Activated T-cell treated with anti-CD3 and anti-CD28 coated beads, Interleukin-2, amount 50 U/mL, for 48 hours (primary cell): ENCODE data around the gene FGF12.

Experiments used
- DNase-seq, 2 experiments: peaks; one replicate each; pipeline ENCODE4 v3.0.0-alpha.2; 2020

The FGF12 gene

DNA sequence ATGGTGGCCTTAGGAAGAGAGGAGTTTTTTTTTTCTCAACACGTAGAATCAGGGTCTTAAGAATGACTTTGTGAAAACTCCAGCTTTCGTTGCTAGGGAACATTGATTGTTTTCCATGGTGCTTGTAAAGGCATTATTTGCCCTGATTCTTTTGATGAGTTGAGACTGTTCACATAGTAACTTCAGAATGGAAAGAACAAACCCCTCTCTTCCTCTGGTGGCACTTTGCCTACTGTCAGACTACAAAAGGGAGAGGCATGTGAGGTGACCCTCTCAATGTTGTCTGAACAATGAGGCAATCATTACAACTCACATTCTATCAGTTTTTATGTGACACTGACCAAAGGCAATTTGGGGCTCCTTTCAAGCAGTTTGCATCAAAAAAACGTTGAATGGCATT is 477.8 kb downstream of the FGF12 start:
- DNase-seq: no peak

DNA sequence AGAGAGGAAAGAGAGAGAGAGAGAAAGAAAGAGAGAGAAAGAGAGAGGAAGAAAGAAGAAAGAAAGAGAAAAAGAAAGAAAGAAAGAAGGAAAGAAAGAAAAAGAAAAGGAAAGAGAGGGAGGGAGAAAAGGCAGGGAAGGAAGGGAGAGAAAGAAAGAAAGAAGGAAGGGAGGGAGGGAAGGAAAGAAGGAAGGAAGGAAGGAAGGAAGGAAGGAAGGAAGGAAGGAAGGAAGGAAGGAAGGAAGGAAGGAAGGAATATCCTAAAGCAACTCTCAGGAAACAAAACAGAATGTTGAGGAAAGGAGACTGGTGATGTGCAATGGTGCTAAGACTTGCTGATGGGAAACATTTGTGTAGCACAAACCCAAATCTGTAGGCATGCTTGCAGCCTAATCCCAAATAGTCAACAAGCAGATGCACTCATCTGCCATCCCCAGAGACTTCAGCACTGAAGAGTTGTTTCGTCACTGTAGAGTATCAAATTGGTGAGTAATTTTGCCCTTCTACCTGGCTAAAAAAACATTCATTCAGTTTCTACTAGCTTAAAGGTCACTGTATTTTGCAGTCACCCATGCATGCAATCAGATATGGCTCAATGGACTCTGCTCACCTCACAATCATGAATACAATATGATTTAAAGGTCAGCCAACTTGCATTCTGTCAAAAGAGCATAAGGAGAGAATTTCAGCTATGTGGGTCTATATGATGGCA is 480.3 kb downstream of the FGF12 start:
- DNase-seq: no peak

DNA sequence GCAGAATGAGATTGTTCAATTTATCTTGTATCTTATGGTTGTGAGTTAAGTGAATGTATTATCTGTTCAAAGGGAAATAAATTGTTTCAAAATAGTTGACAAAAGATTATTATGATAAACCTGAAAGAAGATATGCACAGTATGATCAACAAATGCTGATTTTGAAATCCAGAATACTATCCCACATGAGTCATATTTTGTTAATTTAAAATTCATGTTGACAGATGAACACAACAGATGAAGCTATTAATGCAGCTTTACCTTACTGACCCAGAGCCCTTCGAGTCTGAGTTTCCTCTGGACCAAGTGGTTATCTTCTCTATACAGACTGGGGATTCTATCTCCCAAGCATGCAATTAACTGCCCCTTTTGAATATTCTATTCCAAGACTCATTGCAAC is 482.8 kb downstream of the FGF12 start:
- no peak for DNase-seq

DNA sequence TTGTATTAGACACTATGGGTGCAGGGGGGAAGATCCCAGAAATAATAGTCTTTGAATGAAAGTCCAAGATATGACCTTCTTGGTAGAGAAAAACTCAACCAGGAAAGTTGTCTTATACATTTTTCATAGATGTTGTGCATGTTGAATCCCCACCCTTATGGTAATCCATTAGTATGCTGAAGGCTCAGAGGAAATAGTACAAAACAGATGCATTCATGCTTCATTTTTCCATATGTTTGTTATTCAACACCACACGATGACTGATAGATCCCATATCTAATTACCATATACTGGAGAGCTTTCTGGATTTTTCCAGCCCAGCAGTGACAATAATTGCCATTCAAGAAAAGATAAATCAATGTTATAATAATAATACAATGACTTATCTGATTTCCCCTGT is 487.4 kb downstream of the FGF12 start:
- no peak for DNase-seq

DNA sequence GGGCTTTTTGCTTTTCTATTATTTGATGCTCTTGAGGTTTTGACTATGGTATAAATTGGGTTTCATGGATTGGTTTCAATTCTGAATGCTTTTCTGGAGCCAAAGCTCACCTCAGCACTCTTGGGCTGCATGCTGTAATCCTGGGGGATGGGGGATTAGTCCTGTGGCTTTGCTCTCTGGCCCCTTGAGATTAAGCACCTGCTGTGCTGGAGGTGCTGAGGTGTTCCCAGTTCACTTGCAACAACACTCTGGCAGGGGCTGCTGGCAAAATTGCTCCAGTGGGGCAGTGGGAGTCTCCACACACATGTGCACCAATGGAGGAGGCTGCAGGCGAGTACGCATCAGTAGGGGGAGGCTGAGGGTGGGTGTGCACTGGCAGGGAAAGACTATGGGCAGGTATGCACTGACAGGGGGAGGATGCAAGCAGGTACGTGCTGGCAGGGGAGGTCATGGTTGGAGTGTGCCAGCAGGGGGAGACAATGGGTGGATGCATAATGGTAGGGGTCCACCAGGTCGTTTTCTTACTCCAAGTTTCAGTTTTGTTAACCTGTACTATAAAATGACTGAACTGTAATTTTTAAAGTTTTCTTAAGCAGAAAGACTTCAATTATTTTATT is 489.2 kb downstream of the FGF12 start:
- no peak for DNase-seq

DNA sequence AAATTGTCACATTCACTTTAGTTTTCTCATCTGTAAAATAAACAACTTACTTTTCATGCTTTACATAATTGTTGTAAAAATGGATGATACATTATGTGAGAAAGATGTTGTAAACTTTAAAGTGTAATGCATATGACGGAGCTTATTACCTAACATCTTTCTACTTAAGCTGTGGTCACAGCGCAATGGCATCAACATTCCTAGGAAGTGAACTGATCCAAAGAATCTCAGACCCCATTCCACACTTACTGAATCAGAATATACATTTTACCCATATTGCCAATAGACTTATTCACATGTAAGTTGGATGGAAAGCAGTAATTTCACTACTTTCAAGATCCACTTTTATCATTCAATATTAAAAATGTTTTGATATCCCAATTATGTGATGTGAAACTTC is 497.5 kb downstream of the FGF12 start:
- DNase-seq: no peak

DNA sequence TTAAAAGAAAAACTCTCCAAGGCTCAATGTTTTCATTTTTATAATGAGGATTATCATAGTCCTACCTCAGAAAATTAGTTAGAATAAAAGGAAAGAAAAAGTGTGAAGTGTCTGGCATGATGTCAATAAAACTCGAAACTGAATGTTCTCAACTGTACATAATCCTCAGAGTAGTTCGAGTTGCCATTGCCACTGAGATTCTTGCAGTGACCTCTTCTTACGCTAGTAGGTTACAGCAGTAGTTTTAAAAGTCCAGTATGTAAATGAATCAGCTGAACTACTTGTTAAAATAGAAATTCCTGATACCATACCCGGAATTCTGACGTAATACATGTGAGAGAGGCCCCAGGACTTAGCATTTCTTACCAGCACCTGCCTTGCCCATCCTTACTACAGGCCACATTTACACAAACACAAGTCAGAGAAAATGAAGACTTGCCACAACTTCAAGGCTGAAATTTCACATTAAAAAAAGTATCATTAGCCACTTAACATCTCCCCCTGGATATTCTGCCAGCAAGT is 502.6 kb downstream of the FGF12 start:
- DNase-seq: no peak

DNA sequence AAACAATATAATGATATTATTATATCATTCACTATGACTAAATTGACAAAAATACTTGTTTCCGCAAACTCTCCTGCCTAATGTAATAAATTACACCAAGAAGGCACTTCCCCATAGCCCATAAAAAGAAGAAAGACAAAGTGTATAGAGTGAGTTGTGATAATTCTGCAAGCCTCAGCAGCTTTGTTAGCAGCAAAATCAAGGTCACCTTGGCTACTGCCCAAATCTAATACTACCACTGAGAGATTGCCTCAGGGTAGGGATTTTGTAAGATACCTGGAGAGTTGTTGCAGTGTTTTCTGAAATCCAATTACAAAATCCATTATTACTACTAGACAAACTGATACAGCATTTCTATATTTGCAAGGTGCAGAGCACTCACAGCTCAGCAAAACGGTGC is 503.5 kb downstream of the FGF12 start:
- no peak for DNase-seq

DNA sequence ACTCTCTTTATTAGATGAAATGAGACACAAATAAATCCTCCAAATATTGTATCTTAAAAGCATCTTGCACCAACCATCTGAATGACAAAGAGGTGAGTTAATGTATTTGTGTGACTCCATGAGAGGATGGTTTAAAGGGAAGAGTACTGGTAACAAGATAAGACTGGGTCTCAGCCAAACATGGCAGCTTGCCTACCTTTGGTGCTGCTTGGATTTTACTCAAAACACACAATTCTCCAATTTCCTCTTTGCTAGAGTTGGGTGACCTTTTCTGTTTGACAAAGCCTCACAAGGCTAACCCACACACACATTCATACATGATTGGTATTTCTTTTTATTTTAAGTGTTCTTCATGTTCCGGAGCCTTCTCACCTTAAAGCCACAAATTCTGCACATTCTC is 506.4 kb downstream of the FGF12 start:
- DNase-seq: no peak

DNA sequence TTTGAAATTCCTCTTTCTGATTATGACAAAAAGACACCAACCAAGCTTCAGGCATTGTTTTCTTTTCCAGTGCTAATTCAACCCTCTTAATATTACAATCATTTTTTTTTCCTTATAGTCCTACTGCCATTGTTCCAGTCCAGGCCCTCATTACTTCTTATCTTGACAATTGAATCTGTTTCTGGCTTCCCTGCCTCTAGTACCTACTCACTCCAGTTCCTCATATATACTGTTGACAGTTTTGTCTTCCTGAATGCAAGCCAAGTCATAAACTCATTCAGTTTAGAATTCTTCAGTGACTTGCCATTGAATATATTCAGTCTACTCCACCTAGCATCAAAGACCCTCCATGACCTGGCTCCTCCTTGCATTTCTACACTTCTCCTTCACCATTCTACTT is 507.4 kb downstream of the FGF12 start:
- no peak for DNase-seq

DNA sequence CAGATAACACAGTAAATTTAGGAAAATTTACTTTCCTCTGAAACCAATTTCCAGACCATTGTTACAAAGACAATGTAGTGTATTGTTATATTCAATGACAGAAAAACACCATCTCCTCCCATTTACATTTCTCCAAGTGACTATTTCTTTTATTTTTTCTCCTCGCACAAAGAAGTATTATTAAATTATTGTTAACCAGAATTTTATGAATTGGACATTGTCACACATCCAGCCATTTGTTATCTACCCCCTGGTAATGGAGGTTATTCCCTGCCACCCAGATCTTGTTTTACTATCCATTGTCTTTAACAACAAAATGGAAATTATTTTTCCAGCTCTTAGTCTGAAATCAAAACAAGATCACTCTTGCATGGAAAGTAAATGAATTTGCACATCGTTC is 511.3 kb downstream of the FGF12 start:
- no peak for DNase-seq

DNA sequence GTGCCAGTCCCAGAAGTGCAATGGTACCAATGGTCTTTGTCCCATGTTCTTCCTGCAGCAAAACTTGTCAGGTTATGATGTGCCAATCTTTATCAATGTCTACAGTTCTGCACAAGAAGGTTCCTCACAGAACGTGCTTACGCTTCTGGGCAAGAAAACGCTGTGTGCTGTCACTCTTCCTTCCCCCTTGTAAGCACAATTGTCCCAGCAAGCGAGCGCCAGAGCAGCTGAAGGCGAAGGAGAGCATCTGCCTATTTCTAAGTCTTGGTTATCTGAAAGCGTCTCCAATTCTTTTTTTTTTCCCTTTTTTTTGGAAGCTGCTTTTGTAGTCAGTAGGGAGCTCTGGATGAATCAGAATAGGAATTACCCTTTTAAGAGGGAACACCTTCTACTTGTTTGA is 514.4 kb downstream of the FGF12 start:
- DNase-seq: no peak

DNA sequence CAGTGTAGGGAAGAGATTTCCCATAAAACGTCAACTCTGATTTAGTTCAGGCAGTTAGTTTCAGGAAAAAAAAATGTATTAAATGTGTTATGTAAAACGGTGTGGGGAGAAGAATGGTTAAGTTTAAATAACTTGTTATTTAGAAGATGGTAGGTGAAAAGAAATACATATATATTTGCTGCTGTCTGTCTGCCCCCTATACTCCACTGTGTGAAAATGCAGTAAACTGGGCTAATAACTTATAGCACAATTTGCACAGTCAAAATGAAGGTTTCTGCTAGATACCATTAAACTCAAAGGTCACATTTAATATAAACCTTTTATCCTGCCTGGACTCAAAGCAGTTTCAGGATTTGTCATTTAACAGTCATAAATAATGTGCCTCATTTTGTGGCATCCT is 515.0 kb downstream of the FGF12 start:
- no peak for DNase-seq

DNA sequence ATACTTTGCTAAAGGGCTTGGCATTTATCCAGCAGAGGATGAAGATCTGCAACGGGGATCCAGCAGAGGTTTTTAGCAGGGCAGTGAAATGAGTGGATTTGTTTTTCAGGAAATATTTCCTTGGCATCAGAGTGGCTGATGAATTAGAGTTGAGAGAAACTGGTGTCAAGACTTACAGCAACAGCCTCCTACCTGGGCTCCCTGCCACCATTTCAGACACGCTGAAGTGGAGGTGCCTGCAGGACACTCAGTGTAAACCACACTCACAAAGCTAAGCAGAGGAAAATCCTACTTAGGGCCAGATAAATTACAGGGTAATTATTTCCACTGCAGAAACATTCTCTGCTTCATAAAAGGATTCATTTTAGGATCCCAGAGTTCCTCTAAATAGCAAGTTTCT is 519.7 kb downstream of the FGF12 start:
- DNase-seq: no peak

DNA sequence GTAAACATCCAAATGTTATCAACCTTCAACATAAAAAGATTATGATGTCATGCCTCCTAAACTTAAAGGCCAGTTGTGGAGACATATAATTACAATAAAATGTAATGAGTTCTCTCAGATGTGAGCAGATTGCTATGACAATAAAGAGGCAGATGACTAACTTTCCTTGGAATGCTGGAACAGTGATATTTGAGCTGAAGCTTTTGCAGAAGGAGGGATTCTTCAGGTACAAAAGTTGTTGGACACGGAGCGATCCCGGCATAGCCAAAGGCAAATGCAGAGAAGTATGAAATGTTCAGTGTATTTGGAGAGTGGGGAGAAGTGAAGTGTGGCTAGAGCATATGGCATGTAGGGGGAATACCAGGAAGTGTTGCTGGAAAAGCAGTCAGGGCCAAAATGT is 520.1 kb downstream of the FGF12 start:
- no peak for DNase-seq

DNA sequence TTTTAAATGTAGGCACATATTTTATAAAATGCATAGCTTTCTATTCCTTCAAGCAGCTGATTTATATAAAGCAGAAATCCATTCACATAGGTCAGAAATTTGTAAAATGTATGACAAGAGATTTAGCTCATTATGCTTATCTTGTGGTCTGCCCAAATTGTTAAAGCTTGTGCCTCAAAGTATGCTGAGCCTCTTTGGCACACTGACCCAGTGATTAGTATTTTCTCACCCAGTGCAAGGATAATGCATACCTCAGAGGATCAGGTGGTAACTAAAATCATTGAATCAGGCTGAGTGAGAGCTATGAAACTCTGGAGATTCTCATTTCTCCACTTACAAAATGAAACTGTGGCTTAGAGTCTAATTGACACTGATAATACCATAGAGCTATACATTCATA is 533.3 kb downstream of the FGF12 start:
- no peak for DNase-seq

DNA sequence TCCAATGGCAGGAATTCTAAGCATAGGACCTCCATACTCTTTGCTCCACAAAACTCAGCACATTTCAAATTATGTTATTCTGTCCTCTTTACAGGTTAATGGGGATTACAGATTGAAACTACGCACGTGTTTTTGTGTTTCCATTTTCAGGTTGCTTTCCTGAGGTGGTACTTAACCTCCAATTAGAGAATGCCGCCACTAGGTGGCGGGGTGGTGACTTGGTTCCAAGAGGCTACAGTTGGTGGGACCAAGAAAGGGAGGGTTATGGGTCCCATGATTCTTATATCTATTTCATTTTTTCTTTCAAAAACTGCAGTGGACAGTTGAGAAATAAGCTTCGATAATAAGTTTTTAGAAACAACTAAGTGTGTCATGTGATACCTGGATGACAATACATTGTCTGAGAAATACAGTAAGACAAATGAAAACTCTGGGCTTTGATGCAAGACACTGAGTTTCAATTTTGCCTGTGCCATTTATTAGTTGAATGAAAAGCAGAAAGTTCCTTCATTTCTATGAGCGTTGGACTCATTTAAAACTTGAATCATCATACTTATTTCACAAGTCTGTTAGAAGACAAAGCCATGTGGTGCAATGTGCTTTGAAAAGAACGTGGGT is 539.0 kb downstream of the FGF12 start:
- DNase-seq: peak; percentile 36 to 51

DNA sequence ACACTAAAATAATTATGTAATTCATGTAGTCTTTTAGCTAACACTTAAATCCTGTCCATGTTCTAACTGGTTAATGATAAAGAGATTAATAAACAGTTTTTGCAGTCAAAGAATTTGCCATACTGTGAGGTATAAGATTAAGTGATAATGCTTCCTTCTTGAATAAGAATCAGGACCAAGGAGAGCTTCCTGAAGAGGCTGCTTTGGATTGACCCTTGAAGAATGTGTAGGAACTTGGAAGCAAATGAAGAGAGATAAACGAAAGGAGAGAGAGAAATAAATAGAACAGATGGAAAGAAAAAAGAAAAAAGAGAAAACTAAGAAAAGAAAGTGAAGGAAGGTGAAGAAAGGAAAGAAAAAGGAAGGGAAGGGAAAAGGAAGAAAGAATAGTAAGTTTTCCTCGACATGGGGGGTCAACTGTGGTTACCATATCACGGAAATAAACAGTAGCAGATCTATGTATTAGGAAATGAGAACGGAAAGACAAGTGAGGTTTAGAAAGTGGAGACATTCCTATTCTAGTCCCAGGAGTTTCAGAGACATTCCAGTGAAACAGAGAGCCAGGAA is 539.8 kb downstream of the FGF12 start:
- DNase-seq: no peak

DNA sequence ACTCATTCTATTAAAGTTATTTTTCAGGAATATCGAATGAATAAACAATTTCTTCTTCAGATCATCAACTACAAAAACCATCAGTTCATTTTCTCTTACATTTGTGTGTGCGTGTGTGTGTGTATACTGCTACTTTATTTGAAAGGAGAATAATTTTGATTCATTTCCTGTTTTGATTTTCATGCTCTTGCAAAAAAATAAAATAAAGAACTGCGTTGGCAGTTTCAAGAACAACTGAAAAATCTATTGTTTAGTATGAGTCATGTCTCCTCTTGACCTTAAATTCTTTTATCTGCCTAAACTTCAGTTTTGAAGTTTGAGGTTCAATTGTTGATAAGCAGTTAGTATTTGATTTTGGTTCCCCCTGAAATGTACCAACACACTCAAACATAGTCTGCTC is 540.8 kb downstream of the FGF12 start:
- no peak for DNase-seq

DNA sequence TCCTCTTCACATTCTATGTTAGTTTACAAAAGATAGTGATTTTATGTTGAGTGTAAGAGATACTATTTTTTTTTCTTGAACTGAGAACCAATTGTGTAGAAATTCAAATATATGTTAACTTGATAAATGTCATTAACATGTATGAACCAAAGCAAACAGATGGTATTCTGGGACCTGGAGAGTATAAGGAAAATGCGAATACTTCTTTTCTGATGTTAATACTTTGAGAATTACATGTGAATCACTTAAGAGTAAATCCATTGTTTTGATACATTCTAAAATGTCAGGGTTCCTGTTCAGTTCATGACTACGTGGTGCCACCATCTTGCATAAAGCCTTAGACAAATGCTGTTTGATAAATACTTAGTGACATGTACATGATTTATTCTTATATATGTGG is 541.3 kb downstream of the FGF12 start:
- no peak for DNase-seq

DNA sequence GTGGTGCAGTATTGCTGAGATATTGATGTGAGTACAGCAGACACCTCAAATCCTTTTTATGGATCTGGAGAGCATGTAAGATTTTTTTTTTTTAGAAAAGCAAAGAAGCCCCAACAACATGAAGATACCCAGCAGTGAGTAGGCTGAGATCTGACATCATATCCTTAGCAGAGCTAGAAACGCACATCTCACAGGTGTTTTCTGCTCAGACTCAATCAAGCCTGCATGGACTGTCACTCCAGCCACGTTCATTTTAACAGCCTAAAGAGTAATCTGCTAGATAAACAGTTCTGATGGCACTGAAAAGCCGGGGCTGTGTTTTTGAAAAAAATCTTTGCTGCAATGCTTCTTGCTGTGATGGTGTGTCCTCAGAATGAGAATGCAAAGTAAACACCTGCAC is 544.2 kb downstream of the FGF12 start:
- DNase-seq: no peak

DNA sequence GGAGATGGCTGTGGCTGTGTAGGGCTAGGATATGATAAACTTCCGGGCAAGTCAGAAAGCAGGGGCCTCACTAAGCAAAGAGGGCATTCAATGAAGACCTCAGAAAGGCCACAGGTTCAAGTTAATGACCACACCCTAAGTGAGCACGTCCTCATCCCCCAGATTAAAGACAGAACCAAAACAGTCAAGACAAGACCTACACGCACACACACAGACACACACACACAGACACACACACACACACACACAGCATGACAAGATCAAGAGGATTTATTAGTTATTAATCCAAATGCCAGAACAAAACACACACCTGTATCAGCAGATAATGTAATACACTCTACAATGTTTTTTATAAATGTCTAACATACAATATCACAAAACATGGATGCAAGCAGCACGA is 546.2 kb downstream of the FGF12 start:
- no peak for DNase-seq

DNA sequence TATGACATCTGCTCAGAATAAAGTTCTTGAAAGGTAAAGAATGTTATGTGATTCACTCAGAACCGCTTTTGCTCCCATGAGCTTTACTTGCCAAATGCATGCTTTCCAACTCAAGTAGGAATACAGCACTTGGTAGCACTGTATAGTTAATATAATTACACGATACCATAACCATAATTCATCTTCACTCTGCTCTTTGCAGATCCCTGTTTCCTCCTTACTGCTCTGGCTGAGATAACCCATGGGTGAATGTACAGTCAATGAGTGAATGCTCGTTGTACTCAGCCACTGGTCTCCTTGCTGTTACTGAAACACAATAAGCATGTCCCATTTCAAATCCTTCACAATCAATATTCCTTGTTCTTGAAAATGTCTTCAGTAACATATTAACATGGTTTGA is 550.0 kb downstream of the FGF12 start:
- no peak for DNase-seq

DNA sequence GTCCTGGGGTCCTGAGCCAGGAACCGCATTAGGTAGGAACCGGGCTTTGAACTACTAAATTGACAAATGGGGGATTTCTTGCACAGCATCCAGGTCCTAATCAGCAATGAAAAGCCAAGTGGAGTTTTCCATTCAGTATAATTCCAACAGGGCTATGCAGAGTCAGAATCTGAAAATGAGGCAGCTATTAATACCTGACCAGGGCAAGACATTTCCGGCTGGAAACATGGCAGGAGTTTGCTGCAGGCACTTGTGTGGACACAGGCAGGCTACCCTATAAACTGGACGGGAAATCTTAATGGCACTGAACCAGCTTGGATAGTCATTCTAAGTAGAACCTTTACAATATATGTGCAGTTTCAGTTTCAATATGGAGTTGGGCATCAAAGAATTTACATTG is 553.1 kb downstream of the FGF12 start:
- no peak for DNase-seq
